Measurements from ENCODE around the gene RAD51B.

The RAD51B gene

DNA sequence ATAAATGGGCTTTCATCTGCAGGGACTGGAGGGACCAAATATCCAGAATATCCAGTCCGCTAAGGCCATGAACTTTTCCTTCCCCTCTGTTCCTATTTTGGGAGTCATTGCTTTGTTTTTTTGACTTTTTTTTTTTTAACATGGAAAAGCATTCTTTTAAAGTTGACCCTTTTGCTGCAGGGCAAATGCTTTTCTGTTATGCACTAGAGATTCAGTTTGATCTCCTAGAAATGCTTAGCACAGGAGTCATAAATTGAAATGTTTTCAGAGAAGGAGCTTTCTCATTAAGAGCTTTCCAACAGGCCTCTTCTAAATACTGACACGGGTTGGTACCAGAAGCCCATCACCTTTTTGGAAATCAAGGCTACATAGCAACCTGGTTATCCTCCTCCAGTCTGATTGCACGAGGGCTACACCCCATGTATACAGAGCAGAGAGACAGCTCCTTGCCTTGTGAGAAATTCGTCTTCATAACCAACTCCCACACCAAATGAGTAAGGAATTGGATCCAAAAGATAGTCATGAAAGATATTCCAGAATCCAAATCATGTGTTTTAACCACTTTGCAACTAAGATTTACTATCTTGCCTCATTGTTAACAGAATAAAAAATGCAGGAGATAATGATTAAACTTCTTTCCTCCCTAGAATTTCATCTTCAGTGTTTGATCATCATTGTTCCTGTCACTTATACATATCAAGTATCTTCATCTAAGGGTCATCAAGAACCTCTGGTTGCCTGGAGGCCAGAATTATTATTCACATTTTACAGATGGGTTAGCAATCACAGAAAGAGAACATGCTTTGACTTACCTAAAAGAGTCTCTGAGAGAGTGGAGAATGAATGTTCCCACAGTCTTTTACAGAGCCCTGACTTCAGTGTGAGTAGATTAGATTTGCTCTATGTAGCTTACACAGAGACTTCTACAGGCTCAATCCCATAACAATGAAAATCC is 583.9 kb downstream of the RAD51B start:
- TF ChIP-seq, protein P1, sequence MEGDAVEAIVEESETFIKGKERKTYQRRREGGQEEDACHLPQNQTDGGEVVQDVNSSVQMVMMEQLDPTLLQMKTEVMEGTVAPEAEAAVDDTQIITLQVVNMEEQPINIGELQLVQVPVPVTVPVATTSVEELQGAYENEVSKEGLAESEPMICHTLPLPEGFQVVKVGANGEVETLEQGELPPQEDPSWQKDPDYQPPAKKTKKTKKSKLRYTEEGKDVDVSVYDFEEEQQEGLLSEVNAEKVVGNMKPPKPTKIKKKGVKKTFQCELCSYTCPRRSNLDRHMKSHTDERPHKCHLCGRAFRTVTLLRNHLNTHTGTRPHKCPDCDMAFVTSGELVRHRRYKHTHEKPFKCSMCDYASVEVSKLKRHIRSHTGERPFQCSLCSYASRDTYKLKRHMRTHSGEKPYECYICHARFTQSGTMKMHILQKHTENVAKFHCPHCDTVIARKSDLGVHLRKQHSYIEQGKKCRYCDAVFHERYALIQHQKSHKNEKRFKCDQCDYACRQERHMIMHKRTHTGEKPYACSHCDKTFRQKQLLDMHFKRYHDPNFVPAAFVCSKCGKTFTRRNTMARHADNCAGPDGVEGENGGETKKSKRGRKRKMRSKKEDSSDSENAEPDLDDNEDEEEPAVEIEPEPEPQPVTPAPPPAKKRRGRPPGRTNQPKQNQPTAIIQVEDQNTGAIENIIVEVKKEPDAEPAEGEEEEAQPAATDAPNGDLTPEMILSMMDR (IDR thresholded peaks at IDR 0.05; ENCODE audit: low read depth, low read length, missing control alignments), result no peak
- no peaks in the 10 kb centered on the region for H3K27me3 ChIP-seq (replicated peaks)
- no peak for DNase-seq
- H3K36me3 ChIP-seq (replicated peaks), result no peaks in the 10 kb centered on the region
- H3K27ac ChIP-seq, result no peak overlapping the region
- in situ Hi-C loops (cut with HindIII; ENCODE audit: low pct_ligation_motif_present, low sequenced_read_pairs), result no loop called here
- no peak overlapping the region for H3K4me3 ChIP-seq (ENCODE audit: low read depth, low read length)

DNA sequence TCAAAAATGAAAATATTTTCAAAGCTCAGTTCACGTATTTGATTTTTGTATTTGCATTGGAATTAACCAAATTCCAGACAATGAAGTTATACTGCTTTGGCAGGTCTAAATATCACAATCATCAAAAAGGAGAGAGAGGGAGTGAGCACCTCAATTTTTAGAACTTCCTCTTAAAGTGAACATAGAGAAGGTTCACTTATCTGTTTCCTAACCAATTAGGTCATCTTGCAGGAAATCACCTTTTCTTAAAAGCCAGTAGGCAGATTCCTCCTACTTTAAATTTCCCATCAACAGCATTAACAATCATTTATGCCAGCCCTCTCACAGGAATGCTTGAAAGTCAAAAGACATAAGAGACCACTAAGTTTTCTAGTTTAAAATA is 584.6 kb downstream of the RAD51B start:
- Histone ChIP-seq H3K4me3 (ENCODE audit: low read depth, low read length) (no peak overlapping the region), H3K36me3 (replicated peaks) (no peaks in the 10 kb centered on the region), H3K27me3 (replicated peaks) (no peaks in the 10 kb centered on the region), H3K27ac (peak overlapping the region; percentile 36)
- TF ChIP-seq, protein P1 (IDR thresholded peaks at IDR 0.05; ENCODE audit: low read depth, low read length, missing control alignments), result no peak
- in situ Hi-C loops (cut with HindIII; ENCODE audit: low pct_ligation_motif_present, low sequenced_read_pairs), result no loop called here
- DNase-seq, result no peak

DNA sequence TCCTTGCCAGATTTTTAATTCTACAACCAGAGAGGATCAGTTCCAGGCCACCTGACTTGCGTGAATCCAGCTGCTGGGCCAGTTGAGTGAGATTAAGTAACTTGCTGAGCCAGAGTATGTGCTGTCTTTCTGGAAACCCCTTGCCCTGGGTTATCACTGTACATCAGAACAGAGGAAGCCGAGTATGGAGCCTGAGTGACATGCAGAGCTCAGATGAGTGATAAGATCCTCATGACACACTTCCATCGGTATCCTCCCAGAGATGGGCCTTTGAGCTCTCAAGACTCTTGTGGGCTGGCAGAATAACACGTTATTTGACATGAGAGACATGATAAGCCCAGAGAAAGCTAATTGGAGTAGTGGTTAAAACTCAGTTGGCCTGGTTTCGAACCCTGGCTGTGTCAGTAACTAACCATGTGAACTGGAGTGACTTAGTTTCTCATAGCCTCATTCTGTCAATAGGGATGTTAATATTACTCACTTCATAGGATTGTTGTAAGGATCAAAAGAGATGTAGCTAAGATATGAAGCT is 585.1 kb downstream of the RAD51B start:
- H3K27me3 ChIP-seq (replicated peaks), result no peaks in the 10 kb centered on the region
- in situ Hi-C loops (cut with HindIII; ENCODE audit: low pct_ligation_motif_present, low sequenced_read_pairs), result no loop called here
- TF ChIP-seq, protein P1 (IDR thresholded peaks at IDR 0.05; ENCODE audit: low read depth, low read length, missing control alignments), result no peak
- peak overlapping the region; percentile 36 for H3K27ac ChIP-seq
- no peaks in the 10 kb centered on the region for H3K36me3 ChIP-seq (replicated peaks)
- DNase-seq, result peak; percentile 51
- no peak overlapping the region for H3K4me3 ChIP-seq (ENCODE audit: low read depth, low read length)

GRCh38 chr14:68405961-68406360 is 586.4 kb downstream of the RAD51B start:
- no peak overlapping the region for H3K27ac ChIP-seq
- H3K4me3 ChIP-seq (ENCODE audit: low read depth, low read length), result no peak overlapping the region
- in situ Hi-C loops (cut with HindIII; ENCODE audit: low pct_ligation_motif_present, low sequenced_read_pairs), result no loop called here
- no peak for DNase-seq
- no peaks in the 10 kb centered on the region for H3K27me3 ChIP-seq (replicated peaks)
- H3K36me3 ChIP-seq (replicated peaks), result no peaks in the 10 kb centered on the region
- TF ChIP-seq, protein P1 (IDR thresholded peaks at IDR 0.05; ENCODE audit: low read depth, low read length, missing control alignments), result no peak

- Histone ChIP-seq H3K36me3 (replicated peaks) (no peaks in the 10 kb centered on the region), H3K4me3 (ENCODE audit: low read depth, low read length) (no peak overlapping the region), H3K27ac (no peak overlapping the region), H3K27me3 (replicated peaks) (no peaks in the 10 kb centered on the region)
- no peak for DNase-seq
- in situ Hi-C loops (cut with HindIII; ENCODE audit: low pct_ligation_motif_present, low sequenced_read_pairs), result no loop called here
- TF ChIP-seq, protein P1 (IDR thresholded peaks at IDR 0.05; ENCODE audit: low read depth, low read length, missing control alignments), result no peak
Measured at GRCh38 chr14:68407285-68407684, 587.7 kb downstream of the RAD51B start.
